HL-60 (cell line): ENCODE measurements around the gene RHOBTB1.

ENCODE experiments used
- DNase-seq, 2 experiments: peaks; one replicate each; pipeline ENCODE4 v3.0.0-alpha.2; 2010 to 2020; ENCODE audit warnings: low read depth in 1 of 2, low spot score in 1 of 2
- H3K27ac ChIP-seq: fragments of 250-450 bp; sonication (Bioruptor Pico); replicated peaks from 2 replicates; pipeline ENCODE4 v1.5.1; 2020; ENCODE audit warnings: mild to moderate bottlenecking, moderate library complexity
- H3K27me3 ChIP-seq: fragments of 250-450 bp; sonication (Bioruptor Pico); 2 replicates; pipeline ENCODE4 v1.5.1; 2021; ENCODE audit warnings: mild to moderate bottlenecking, moderate library complexity; ENCODE audit not compliant: insufficient read depth, poor library complexity, severe bottlenecking
- H3K4me3 ChIP-seq: replicated peaks from 2 replicates; pipeline ENCODE4 v1.5.1; 2011; ENCODE audit warnings: mild to moderate bottlenecking, control low read depth, low read length; ENCODE audit not compliant: insufficient read depth
- GABPA ChIP-seq: IDR thresholded peaks from 2 replicates; pipeline ENCODE4 v1.6.1; 2012; ENCODE audit warnings: low read depth
- POLR2AphosphoS5 ChIP-seq: IDR thresholded peaks from 2 replicates; pipeline ENCODE4 v1.6.1; 2012; ENCODE audit warnings: low read depth
- SPI1 ChIP-seq: IDR thresholded peaks from 2 replicates; pipeline ENCODE4 v1.6.1; 2012; ENCODE audit warnings: low read depth, mild to moderate bottlenecking, borderline replicate concordance
- TF ChIP-seq, protein P1 (sequence below): IDR thresholded peaks from 2 replicates; pipeline ENCODE4 v1.6.1; 2012; ENCODE audit warnings: low read depth; ENCODE audit not compliant: insufficient replicate concordance
- TF ChIP-seq, protein P2 (sequence below): IDR thresholded peaks from one replicate; pipeline ENCODE4 v1.5.1; 2011; ENCODE audit warnings: low read length, control low read depth, inconsistent platforms; ENCODE audit not compliant: insufficient read depth

The RHOBTB1 gene

GRCh38 chr10:60911216-60911615 is 32.8 kb downstream of the RHOBTB1 start:
- no peak overlapping the region for H3K27ac ChIP-seq
- no peaks in the 10 kb centered on the region for H3K27me3 ChIP-seq
- H3K4me3 ChIP-seq: no peak overlapping the region
- no peak for DNase-seq
- TF ChIP-seq POLR2AphosphoS5 (no peak), GABPA (no peak), SPI1 (no peak)
- TF ChIP-seq, protein P1, sequence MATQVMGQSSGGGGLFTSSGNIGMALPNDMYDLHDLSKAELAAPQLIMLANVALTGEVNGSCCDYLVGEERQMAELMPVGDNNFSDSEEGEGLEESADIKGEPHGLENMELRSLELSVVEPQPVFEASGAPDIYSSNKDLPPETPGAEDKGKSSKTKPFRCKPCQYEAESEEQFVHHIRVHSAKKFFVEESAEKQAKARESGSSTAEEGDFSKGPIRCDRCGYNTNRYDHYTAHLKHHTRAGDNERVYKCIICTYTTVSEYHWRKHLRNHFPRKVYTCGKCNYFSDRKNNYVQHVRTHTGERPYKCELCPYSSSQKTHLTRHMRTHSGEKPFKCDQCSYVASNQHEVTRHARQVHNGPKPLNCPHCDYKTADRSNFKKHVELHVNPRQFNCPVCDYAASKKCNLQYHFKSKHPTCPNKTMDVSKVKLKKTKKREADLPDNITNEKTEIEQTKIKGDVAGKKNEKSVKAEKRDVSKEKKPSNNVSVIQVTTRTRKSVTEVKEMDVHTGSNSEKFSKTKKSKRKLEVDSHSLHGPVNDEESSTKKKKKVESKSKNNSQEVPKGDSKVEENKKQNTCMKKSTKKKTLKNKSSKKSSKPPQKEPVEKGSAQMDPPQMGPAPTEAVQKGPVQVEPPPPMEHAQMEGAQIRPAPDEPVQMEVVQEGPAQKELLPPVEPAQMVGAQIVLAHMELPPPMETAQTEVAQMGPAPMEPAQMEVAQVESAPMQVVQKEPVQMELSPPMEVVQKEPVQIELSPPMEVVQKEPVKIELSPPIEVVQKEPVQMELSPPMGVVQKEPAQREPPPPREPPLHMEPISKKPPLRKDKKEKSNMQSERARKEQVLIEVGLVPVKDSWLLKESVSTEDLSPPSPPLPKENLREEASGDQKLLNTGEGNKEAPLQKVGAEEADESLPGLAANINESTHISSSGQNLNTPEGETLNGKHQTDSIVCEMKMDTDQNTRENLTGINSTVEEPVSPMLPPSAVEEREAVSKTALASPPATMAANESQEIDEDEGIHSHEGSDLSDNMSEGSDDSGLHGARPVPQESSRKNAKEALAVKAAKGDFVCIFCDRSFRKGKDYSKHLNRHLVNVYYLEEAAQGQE: no peak
- TF ChIP-seq, protein P2, sequence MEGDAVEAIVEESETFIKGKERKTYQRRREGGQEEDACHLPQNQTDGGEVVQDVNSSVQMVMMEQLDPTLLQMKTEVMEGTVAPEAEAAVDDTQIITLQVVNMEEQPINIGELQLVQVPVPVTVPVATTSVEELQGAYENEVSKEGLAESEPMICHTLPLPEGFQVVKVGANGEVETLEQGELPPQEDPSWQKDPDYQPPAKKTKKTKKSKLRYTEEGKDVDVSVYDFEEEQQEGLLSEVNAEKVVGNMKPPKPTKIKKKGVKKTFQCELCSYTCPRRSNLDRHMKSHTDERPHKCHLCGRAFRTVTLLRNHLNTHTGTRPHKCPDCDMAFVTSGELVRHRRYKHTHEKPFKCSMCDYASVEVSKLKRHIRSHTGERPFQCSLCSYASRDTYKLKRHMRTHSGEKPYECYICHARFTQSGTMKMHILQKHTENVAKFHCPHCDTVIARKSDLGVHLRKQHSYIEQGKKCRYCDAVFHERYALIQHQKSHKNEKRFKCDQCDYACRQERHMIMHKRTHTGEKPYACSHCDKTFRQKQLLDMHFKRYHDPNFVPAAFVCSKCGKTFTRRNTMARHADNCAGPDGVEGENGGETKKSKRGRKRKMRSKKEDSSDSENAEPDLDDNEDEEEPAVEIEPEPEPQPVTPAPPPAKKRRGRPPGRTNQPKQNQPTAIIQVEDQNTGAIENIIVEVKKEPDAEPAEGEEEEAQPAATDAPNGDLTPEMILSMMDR: no peak

DNA sequence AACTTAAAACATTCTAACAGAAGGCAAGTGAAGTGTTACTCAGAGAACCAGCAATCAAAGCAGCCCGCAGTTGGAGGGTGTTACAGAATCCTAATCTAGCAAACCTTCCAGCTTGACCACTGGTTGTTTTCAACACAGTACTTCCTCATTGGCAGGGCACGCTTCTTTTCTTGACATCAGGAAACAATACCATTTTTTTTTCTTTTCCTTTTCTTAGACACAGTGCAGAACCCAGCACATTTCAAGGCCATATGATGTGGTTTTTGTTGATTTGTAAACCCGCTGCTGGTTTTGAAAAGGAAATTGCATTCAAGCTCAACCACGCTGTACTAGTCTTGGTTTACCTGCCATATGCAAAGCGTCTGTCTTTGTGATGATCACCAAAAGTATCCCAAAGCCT is 33.4 kb downstream of the RHOBTB1 start:
- peak; percentile 45; the same call in 1 of the 2 replicates for TF ChIP-seq SPI1
- no peak for TF ChIP-seq GABPA
- Histone ChIP-seq H3K4me3 (no peak overlapping the region), H3K27ac (no peak overlapping the region), H3K27me3 (no peaks in the 10 kb centered on the region)
- peak in 1 of 2 experiments; percentile 71 for DNase-seq

DNA sequence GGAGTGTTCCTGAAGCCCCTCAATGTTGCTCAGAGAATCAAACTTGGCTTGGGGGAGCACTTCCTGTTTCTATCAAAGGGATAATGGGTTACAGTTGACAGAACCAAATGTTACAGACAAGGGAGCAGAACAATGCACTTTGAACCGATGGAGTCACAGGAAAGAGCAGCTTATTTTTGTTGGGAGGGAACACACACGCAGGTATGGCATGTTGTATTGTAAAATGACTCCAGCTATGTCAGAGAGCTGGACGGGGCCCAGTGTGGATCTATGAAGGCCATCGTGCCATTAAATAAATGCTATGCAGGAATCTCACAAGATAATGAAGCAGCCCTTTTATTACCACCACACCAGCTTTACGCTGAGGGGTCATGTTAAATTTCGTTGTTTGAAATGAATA is 35.1 kb downstream of the RHOBTB1 start:
- no peak overlapping the region for H3K27ac ChIP-seq
- no peaks in the 10 kb centered on the region for H3K27me3 ChIP-seq
- TF ChIP-seq, protein P2: no peak
- TF ChIP-seq SPI1 (0 out of 2 replicates have a peak, but pooled peaks have one; percentile 13), POLR2AphosphoS5 (no peak)
- TF ChIP-seq, protein P1: no peak
- H3K4me3 ChIP-seq: no peak overlapping the region
- no peak for DNase-seq

GRCh38 chr10:60908031-60908430 is 36.0 kb downstream of the RHOBTB1 start:
- no peak for DNase-seq
- no peak overlapping the region for H3K4me3 ChIP-seq
- no peaks in the 10 kb centered on the region for H3K27me3 ChIP-seq
- no peak for TF ChIP-seq GABPA
- TF ChIP-seq, protein P1: no peak
- TF ChIP-seq, protein P2: no peak
- TF ChIP-seq POLR2AphosphoS5: no peak
- no peak for TF ChIP-seq SPI1
- H3K27ac ChIP-seq: no peak overlapping the region
